Choroid plexus epithelial cell (primary cell): ENCODE data around the gene CACNA1H.

Experiments
- DNase-seq: peaks from one replicate; pipeline ENCODE4 v3.0.0-alpha.2; 2010; ENCODE audit warnings: low read depth
- H3K4me3 ChIP-seq: 2 replicates; pipeline ENCODE4 v1.5.1; 2011; ENCODE audit warnings: low read depth, mild to moderate bottlenecking, control low read depth, low read length, moderate library complexity
- CTCF ChIP-seq: conservative IDR thresholded peaks from 2 replicates; pipeline ENCODE4 v1.5.1; 2011; ENCODE audit warnings: low read depth, mild to moderate bottlenecking, control low read depth, inconsistent platforms, low read length, moderate library complexity

Gene CACNA1H

GRCh38 chr16:1152123-1152638 is 725 bp upstream of the CACNA1H start:
- TF ChIP-seq CTCF, result no peak
- H3K4me3 ChIP-seq, result peak overlapping the region; percentile 33
- DNase-seq, result no peak

GRCh38 chr16:1153480-1154160 is 714 bp downstream of the CACNA1H start:
- no peak for TF ChIP-seq CTCF
- no peak for DNase-seq
- peak overlapping the region; percentile 35 for H3K4me3 ChIP-seq

GRCh38 chr16:1154291-1154886 is 1.5 kb downstream of the CACNA1H start:
- DNase-seq, result no peak
- TF ChIP-seq CTCF, result no peak
- peak overlapping the region; percentile 27 for H3K4me3 ChIP-seq

GRCh38 chr16:1154887-1155331 is 2.0 kb downstream of the CACNA1H start:
- no peak for DNase-seq
- TF ChIP-seq CTCF, result no peak
- peak overlapping the region; percentile 14 for H3K4me3 ChIP-seq

- H3K4me3 ChIP-seq, result no peak overlapping the region
- no peak for TF ChIP-seq CTCF
- DNase-seq, result no peak
Observed at GRCh38 chr16:1155353-1156054, 2.6 kb downstream of the CACNA1H start.

GRCh38 chr16:1156055-1156982 is 3.4 kb downstream of the CACNA1H start:
- H3K4me3 ChIP-seq, result no peak overlapping the region
- no peak for DNase-seq
- no peak for TF ChIP-seq CTCF
